ENCODE measurements around the gene PDHX.
"Not testable (repeated sequence)": the region's sequence is repeated elsewhere in the genome, so short reads cannot be mapped to it uniquely, and the experiment has no call there.

PDHX gene

GRCh38 chr11:34916015-34916842, at the start of gene PDHX, which contains the start of gene APIP:
PDHX (plus strand) TSS chr11:34916618; CDS start chr11:34916656, 38 bp downstream.
APIP (minus strand) TSS chr11:34916379; CDS start chr11:34916284, 95 bp downstream.
- DNase-seq, result peak; percentile 97

- no peak for DNase-seq
Observed at GRCh38 chr11:34869425-34869824, 47.0 kb upstream of the PDHX start.

- no peak for DNase-seq
Observed at GRCh38 chr11:34870548-34871196, 45.7 kb upstream of the PDHX start.

GRCh38 chr11:34874202-34874601, 42.2 kb upstream of the PDHX start:
- DNase-seq, result no peak

GRCh38 chr11:34877375-34877975, 38.9 kb upstream of the PDHX start:
- no peak for DNase-seq

- DNase-seq, result no peak
Observed at GRCh38 chr11:34881900-34882299, 34.5 kb upstream of the PDHX start.

- no peak for DNase-seq
Observed at GRCh38 chr11:34886609-34887008, 29.8 kb upstream of the PDHX start.

- no peak for DNase-seq
Observed at GRCh38 chr11:34887260-34887659, 29.2 kb upstream of the PDHX start.

GRCh38 chr11:34890089-34890488, 26.3 kb upstream of the PDHX start:
- DNase-seq, result no peak

- DNase-seq, result peak; percentile 42
Observed at GRCh38 chr11:34890812-34891211, 25.6 kb upstream of the PDHX start.

GRCh38 chr11:34891611-34892010, 24.8 kb upstream of the PDHX start:
- DNase-seq, result no peak

GRCh38 chr11:34893416-34893815, 23.0 kb upstream of the PDHX start:
- no peak for DNase-seq

GRCh38 chr11:34896191-34896590, 20.2 kb upstream of the PDHX start:
- not testable (repeated sequence) for DNase-seq

GRCh38 chr11:34897171-34897870, 19.1 kb upstream of the PDHX start:
- no peak for DNase-seq

GRCh38 chr11:34898474-34898873, 17.9 kb upstream of the PDHX start:
- DNase-seq, result no peak

GRCh38 chr11:34899633-34900016, 16.8 kb upstream of the PDHX start:
- DNase-seq, result no peak

GRCh38 chr11:34904421-34904955, 11.9 kb upstream of the PDHX start:
- DNase-seq, result no peak

- no peak for DNase-seq
Observed at GRCh38 chr11:34905666-34906065, 10.8 kb upstream of the PDHX start.

GRCh38 chr11:34907934-34908593, 8.4 kb upstream of the PDHX start:
- no peak for DNase-seq

- no peak for DNase-seq
Observed at GRCh38 chr11:34909415-34909814, 7.0 kb upstream of the PDHX start.

- DNase-seq, result no peak
Observed at GRCh38 chr11:34909955-34910354, 6.5 kb upstream of the PDHX start.

- DNase-seq, result no peak
Observed at GRCh38 chr11:34910817-34911216, 5.6 kb upstream of the PDHX start.
